GM18868 (cell line): ENCODE data around the gene SLC8A3.

Experiments
- ATAC-seq: cut with Tn5 transposase; IDR thresholded peaks from one replicate; pipeline ENCODE4 v1.9.1; 2021; ENCODE audit warnings: mild to moderate bottlenecking, moderate library complexity; ENCODE audit not compliant: unreplicated experiment

Gene SLC8A3

DNA sequence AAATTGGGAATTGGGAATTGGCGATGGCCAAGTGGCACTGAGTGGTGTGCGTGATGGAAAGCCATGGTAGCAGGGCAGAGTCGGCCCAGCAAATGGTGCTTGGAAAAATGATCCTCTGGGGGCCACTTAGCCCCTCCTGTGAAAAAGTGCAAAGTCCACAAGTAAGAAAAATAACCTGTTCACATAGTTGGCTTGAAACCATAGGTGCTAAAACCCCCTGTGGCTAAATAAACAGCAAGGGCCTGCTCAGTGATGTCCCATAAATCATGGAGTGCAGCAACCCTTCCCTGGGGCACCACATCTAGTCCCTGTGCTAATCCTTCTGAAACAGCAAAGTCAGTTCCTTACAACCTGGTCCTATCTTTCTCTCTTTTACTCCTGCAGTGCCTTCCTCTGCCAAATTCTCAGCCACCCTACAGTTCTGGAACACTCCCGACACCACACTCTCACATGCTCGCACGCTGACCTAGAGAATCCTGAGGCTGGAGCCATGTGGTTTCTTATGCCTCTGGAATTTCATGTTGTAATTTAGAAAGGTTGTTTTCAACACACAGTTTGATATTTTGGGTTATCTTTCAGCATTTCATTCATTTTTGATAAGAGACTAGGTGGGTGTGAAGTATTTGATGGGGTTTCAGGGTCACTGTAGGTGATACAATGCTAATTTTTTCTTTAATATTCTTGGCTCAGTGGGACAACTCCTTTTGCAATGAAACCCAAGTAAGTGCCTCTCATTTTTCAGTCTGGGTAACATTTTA, 186.0 kb downstream of the SLC8A3 start:
- no peak for ATAC-seq

- no peak for ATAC-seq
Measured at GRCh38 chr14:70000601-70001000, 188.2 kb downstream of the SLC8A3 start.

DNA sequence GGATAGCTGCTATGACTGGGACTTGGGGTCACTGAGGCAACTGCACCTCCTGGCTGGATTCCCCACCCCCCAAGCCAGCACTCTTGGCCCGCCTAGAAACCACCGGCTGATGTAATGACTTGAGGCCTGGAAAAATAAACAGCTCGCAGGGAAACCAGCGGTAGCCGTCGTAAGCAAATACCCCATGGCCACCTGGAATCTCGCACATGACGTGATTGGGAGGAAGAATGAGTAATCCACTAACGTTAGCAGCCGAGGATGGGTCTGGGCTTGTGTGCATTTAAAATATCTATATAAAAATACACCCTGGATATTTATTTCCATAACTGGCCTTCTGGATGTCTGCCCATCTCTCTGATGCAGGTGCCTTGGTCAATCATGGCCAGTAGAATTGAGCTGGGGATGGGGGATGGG, 189.5 kb downstream of the SLC8A3 start:
- no peak for ATAC-seq

- ATAC-seq = no peak
Measured at GRCh38 chr14:69997849-69998248, 190.9 kb downstream of the SLC8A3 start.

- no peak for ATAC-seq
Measured at GRCh38 chr14:69996216-69996615, 192.5 kb downstream of the SLC8A3 start.
